HG02970 (cell line): ENCODE data around the gene FAAP100.

Experiments
- ATAC-seq: cut with Tn5 transposase; IDR thresholded peaks from one replicate; pipeline ENCODE4 v1.9.1; 2021; ENCODE audit warnings: mild to moderate bottlenecking, moderate library complexity, moderate number of reproducible peaks; ENCODE audit not compliant: unreplicated experiment, low FRiP score

The FAAP100 gene

DNA sequence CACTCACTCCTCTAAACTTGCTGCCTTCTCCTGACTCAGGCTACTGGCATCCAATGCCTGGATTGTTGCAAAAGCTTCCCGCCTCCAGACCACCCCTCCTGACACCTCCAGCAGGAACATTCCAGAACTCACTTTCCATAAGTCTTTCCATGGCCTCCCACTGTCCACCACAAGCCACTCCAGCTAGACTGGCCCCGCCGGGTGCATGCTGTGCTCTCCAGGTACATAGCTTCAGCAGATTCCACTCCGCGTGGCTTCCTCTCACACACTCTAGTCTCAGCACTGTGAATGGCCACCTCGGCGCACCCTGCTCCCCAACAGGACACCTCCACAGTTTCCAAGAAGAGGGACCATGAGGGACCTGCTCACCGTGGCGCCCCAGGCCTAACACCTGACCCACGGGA, 25.9 kb upstream of the FAAP100 start:
- no peak for ATAC-seq

DNA sequence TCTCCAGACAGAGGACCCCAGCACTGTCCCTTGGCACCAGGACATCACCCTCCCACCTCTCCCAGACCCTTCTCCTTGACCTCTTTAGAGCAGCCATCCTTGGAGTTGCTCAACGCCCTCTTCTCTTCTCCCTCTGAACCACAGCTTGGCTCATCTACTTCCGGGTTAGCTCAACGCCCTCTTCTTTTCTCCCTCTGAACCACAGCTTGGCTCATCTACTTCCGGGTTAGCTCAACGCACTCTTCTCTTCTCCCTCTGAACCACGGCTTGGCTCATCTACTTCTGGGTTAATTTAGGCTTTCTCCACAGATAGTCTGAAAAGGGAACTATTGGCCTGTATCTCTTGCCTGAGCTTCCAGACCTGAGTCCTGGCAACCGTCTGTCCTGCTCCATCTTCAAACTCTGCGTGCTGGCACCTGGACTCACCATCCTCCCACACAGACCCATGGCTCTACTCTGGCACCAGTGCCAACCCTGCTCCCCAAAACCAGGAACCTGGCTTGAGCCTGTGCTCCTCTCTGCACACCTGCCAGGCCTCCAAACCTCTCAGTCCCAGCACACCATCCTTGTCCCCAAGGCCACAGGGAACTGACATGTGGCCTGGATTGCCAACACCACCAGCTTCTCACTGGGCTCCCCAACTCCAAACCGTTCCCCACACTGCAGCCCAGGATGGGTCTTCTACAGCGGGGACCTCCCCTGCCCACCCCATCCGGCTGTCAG, 25.3 kb upstream of the FAAP100 start:
- ATAC-seq = no peak

DNA sequence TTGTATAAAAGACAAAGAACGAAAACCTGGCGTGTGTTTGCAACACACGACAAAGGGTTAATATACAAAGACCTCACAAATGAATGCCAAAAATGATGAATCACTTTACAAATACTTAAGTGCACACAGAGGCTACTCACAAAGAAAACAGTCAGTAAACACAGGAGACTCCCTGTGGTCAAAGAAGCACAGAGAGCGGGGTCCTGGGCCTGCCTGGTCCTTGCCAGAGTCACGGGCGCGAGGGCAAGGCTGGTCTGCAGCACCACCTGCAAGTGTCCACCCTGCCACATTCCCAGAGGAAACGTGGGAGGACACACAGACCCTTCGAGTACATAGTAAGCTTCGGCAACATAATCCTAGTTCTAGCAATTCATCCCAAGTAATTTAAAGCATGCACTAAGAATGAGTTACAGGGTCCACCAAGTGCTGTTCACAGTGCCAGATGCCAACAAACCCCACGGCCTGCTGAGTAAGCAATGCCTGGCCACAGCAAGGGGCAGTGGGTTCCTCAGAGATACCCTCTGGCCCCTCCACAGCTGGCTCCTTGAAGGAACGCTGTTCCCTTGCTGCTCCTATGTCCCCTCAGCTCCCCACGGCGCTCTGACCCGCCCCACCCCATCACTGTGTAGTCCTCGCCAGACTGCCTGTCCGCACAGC, 24.6 kb upstream of the FAAP100 start:
- no peak for ATAC-seq

DNA sequence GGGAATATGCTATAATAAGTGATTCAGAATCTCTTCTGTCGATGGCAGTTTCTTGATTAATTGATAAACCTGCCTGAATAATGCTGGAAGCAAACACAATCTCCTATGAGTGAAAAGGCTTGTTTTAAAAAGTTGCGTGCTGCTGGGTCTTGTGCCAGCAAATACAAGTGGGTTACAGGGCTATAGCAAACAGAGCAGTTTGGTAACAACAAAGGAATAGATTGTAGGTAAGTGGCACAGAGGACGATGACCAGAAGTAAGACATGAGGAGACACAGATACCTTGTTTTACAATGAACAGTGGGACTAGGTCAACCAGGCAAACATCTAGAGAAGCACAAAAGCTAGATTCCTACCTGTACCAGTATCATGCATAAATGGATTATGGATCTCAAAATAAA, 23.7 kb upstream of the FAAP100 start:
- ATAC-seq = no peak

DNA sequence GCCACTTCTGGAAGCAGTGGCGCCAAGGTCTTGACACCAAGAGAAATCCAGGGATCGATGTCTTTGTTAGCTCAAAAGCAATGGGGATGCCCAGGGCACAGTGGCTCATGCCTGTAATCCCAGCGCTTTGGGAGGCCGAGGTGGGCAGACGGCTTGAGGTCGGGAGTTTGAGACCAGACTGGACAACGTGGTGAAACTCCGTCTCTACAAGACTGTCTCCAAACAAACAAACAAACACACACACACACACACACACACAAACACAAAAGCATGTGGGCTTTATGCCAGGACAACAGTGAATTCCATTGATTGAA, 22.4 kb upstream of the FAAP100 start:
- no peak for ATAC-seq

DNA sequence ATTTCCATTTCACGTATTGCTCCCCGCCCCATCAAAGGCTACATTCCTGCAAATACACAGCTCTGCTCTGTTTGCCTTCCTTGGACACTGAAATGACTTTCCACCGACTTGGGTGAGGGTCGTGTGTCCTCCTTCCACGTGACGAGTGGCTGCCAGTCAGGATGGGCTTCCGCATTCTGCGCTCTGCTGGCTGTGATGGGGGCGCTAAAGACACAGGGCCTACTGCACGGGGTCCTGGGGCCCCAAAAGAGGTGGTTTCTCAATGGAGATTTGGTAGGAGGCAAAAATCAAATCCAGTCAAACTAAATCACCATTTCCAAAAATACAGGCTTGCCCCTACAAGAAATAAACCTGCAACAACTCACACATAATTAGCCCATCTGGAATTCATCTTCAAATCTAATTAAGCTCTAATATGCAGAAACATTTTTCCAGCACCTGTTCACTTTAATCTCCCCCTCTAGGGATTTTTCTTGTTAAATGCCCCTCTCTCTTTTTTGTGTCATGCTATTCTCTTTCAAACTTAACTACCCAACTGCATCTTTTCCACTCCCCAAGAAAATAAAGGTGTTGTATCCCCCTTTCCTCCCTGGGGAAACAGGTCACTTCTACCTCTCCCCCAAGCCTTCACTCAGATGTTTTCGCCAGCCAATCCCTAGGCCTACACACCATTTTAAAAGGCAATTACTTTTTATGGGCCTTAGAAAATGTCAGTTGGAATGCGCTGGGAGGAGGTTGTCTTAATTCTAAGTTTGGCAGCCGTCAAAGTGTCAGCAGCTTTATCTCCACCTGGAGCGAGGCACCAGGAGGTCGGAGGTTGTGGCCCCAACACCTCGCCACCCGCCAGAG, 21.9 kb upstream of the FAAP100 start:
- no peak for ATAC-seq

DNA sequence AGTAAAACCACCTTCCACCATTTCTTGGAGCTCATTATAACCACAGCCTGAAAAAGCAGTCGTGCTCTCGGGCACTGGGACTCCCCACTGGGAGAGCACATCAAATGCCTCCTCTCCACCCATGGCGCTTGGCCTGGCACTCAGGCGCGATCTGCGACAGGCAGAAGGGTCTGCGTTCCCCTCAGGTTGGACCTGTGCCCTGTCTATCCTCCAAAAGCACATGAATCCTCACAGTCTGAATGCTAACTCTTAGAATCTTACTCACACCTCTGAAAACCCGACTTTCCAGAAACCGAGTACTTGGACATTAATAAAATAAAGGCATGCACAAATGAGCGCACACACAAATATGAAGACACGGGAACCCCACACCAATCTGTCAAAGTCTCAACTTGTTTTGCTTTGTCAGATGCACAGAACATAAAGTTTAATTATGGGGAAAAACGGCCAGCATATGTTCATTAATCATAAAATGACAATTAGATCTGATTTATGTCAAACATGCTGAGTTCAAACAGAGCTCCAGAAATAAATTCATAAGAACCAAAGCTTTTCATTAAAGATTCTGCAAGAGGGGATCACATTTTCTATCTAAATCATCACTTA, 20.5 kb upstream of the FAAP100 start:
- no peak for ATAC-seq

DNA sequence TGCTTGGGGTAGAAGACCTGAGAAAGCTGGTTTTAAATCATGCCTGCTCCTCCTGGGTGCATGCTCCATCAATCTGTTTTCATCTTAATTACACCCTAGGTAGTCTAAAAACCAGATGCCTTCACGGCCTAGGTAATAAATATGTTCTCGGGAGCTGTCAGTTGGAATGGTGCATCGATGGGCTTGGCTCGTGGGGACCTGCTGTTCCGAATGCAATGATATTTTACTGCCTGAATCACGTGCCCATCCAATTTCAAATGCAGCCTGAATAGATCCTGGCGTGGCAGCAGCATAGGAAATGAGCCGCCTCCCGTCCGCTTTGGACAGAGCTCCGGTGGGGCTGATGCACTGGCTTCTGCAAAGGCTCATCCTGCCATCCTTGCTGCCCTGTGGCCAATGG, 18.8 kb upstream of the FAAP100 start:
- ATAC-seq = no peak

DNA sequence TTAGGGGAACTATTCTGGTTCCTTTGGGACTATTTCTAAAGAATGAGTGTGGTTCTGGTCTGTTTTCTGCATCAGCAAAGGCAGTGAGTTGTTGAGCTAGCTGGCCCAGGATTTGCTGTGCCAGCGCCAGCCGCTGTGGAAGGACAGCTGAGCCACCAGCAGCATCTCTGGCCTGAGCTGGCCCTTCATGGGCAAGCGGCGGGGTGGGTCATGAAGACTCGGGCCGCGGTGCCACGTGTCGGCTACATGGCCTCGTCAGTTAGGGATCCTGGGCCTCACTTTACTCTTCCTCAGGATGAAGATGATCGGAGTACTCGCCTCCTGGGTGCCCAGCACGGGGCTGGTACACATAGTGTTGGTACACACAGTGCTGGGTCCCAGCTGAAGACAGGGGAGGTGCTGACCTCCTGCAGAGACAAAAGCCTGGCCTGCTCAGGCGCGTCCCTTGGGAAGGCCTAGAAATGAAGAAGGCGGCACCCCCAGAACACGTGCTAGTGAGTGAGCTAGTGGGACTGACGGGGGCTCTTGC, 17.9 kb upstream of the FAAP100 start:
- no peak for ATAC-seq

DNA sequence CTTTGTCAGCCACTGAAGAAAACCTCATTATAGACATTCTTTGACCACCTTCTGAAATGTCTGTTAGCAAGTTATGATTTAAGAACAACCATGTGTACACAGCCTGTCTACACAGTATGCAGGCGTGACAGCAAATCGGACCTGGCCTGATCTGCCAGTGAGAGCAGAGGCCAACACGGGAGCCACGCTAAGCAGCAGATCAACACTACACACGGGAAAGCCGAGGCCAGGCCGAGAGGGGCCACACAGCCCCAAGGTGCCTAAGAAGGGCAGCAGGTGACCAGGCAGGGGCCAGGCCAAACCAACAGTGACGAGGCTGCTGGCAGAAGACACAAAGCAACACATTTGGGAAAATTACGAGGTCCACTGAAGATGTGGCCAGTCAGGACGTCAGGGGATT, 16.3 kb upstream of the FAAP100 start:
- no peak for ATAC-seq

DNA sequence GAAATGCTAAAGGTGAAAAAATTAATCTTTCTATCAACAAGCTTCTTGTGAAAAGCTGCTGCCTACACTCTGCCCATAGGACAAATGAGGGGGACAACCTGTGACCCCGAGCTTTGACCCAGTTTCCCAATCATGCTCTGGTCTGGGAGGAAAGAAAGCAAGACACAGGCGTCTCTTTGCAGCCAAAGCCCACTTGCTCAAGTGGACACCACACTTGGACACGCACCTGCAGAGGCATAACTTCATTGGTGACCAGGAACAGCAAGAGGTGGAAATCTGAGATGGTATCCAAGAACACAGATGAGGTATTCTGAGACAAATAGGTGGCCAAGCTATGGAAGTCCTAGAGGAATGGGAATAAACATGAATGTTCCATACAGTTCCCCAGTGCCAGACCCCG, 15.0 kb upstream of the FAAP100 start:
- no peak for ATAC-seq

DNA sequence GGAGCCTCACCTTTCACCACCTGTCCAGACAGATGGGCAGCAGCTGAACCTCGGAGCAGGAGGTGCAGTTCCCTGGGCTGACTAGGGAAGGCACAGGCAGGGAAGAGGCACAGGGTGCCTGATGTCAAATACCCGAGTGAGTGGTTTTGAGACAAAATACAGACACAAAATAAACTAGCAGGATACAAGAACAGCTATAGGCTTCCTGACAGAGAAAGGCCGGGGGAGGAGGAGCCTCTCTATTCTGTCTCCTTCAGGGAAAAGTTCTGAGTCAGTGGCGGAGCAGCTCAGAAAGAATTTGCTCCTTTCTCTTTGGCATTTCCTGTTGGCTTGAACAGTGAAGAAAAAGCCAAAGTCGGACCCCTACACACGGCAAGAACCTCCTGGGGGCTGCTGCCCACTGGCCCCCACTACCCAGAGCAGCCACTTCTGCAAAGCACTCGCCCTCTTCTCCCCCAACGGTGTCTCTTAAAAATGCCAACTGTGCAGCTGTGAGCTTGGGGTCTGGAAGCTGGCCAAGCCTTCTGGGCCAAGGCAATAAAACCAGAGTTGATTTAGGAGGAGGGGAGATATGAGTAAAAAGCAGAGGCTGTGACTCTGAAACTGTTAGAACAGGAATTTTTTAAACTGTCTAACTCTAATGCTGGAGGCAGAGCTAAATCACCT, 14.4 kb upstream of the FAAP100 start:
- ATAC-seq = no peak

DNA sequence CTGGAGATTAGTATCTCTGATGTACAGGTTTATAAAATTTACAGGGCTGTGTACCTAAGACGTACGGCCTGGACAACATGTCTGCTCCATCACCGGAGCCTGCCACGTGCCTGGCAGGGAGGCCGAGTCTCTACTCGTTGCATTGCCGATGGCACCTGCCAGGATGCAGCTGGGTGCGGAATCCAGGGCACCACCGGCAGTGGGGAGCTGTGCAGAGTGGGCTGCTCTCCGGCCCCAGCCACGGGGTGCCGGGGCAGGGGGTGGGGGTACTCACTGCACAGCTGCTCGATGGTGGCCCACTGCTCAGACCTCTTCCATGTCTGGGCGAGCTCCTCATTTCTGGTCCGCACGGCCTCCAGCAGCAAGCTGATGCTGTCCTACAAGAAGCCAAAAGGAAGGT, 13.1 kb upstream of the FAAP100 start:
- no peak for ATAC-seq

DNA sequence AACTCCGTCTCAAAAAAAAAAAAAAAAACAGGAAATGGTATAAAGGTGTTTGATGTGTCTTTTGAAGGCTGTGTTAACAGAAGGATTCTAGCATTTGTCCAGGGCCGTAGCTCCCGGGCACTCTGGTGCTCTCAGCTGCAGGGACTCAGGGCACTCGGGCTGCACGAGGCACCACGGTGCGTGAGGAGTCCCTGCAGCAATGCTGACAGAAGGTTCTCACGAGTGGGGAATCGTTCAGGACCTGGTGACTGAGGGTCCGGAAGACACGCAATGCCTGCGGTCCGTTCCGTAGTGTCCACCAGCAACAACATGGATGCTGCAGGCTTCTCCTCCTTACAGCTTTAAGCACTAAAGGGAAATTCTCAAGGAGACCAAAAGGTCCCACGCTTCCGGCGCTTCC, 12.6 kb upstream of the FAAP100 start:
- ATAC-seq = no peak

DNA sequence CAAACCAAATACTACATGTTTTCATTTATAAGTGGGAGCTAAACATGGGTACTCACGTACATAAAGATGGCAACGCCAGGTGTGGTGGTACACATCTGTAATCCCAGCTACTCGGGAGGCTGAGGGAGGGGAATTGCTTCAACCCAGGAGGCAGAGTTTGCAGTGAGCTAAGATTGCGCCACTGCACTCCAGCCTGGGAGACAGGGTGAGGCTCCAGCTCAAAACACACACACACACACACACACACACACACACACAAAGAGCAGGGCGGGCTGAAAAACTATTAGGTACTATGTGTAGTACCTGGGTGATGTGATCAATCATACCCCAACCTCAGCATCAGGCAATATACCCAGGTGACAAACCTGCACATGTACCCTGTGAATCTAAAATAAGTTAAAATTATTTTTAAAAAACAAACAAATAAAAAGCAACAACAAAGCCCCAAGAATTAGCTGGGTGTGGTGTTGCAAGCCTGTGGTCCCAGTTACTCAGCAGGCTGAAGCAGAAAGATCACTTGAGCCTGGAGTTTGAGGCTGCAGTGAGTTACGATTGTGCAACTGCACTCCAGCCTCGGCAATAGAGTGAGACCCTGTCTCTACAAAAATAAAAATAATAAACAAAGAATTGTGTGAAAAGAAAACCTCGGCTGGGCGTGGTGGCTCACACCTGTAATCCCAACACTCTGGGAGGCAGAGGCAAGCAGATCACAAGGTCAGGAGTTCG, 11.9 kb upstream of the FAAP100 start:
- ATAC-seq = no peak

DNA sequence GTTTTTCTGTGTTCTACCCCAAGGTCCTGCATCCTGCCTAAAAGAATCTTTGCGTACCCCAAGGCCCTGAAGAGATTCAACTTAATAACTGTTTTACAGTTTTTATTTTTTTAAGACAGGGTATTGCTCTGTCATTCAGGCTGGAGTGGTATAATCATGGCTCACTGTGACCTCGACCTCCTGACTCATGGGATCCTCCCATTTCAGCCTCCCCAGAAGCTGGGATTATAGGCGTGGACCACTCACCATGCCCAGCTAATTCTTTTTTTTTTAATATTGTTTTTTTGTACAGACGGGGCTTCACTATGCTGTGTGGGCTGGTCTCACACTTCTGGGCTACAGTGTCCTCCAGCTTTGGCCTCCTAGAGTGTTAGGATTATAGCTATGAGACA, 9.3 kb upstream of the FAAP100 start:
- ATAC-seq = no peak

DNA sequence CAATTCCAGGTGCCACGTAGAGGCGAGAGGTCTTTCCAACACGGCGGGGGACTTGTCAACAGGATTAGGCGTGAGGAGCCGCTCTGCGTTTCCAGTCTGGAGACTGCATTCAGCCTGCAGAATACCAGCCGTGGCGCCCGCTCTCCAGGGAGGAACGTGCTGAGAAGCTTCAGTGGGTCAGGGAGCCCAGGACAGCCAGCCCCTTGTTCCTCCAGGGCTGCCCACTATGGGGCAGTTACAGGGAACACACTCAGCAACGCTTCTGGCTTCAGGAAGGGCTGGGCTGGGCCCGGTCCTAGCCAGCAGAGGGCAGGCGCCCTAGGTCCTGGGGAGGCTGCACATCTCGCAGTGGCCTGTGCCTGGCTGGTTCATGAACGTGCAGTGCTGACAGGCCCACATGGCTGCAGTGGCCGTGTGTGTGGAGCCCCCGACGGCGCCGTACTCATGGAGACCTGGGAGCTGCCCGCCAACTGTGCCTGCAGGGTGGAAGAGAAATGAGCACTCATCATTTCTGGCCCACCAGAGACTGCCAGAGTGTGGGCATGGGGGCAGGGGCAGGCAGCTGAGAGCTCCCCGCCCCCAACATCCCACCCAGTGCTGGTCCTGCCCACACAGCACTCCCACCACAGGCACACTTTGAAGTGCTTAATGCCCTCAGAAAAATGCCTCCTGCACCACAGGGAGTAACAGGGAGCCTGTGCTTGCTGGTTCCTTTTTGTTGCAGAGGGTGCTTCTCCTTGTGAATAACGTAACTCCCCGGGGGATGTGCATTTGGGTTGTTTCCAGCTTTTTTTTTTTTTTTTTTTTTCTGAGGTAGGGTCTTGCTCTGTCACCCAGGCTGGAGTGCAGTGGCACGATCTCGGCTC, 7.0 kb upstream of the FAAP100 start:
- ATAC-seq = no peak

DNA sequence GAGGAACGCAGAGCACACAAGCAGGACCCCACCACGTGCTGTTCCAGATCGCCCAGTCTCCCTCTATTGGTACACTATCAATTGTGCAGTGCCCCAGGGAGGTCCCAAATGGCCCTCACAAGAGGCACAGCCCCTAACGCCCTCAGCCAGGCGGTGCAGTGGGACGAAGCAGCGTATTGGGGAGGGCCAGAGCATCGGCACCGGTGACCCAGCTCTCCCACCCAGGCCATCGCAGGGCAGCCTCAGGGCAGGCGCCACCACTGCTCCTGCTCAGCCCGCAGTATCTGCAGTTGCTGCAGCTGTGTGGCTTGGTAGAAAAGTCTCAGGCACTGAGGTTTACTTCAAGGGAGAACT, 5.9 kb upstream of the FAAP100 start:
- no peak for ATAC-seq
